GM19467 (cell line): ENCODE data around the gene FHL3.
"Not testable (repeated sequence)": the region's sequence is repeated elsewhere in the genome, so short reads cannot be mapped to it uniquely, and the experiment has no call there.

Experiments used
- ATAC-seq: cut with Tn5 transposase; IDR thresholded peaks from one replicate; pipeline ENCODE4 v1.9.1; 2021; ENCODE audit warnings: mild to moderate bottlenecking, moderate library complexity; ENCODE audit not compliant: unreplicated experiment

FHL3 gene

DNA sequence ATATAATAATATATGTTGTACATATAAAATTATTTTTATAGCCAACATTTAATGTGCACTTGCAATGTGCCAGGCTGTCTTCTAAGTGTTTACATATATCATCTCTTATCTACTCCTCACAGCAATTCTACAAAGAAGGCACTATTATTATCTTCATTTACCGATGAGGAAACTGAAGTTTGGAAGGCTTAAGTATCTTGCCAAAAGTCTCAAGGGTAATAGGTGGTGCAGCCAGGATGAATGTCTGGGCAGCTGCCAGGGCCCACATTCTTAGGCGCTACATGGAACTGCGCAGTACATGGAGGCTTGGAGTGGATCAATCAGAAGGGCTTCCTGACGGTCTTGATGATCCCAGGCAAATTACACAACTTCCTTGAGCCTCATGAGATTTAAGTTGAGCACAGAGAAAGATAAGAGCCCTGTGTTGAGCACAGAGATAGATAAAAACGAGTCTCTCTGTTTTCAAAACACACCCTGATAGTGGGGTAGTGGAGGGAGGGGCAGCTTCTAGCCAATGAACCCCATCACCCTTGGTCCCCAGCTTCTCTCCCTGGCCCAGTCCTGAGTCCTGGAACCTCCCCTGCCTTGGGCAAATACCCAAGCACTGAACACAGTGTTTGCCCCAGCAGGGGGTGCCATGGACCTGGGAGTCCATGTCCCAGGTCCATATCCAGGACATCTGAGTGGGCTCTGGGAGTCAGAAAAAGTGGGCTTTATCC, 32.1 kb upstream of the FHL3 start:
- no peak for ATAC-seq

DNA sequence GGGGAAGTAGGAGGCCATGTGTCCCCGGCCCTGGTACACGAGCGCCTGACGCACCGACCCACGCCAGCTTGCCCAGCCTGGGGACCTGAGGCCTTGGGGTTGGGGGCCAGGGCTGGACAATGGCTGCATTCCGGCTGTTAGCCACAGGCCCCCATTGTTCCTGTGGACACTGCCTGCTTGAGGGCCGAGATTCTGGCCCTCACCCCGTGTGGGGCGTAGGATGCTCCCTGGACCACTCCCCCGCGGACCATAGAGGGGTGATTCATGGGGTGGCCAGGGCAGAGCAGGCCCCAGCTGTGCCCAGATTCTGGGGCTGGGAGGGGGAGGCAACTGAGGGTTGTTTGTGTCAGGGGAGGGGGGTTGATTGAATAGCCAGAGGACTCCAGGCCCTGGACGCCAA, 29.6 kb upstream of the FHL3 start:
- no peak for ATAC-seq

DNA sequence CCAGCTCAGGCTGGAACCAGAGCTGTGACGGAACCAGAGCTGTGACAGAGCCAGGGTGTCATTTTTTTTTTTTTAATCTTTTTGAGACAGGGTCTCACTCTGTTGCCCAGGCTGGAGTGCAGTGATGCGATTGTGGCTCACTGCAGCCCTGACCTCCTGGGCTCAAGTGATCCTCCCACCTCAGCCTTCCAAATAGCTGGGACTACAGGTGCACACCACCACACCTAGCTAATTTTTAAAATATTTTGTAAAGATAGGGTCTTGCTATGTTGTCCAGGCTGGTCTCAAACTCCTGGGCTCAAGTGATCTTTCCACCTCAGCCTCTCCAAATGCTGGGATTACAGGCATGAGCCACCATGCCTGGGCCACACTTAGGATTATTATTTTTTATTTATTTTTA, 27.7 kb upstream of the FHL3 start:
- ATAC-seq, result not testable (repeated sequence)

DNA sequence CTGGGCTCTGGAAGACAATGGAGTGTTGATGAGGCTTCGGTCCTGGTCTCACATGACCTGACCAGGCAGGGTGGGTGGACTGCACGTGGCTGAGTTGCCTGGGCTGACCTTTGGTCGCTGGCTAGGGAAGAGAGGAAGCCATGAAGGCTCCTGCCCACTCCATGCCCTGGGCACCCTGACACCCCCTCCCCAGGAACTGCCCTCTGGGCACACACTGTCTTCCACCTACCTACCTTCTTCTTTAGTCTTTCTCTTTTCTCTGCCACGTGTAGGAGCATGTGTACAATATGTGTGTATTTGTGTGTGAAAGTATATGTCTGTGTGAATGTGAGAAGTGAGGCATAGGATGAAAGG, 26.2 kb upstream of the FHL3 start:
- no peak for ATAC-seq

DNA sequence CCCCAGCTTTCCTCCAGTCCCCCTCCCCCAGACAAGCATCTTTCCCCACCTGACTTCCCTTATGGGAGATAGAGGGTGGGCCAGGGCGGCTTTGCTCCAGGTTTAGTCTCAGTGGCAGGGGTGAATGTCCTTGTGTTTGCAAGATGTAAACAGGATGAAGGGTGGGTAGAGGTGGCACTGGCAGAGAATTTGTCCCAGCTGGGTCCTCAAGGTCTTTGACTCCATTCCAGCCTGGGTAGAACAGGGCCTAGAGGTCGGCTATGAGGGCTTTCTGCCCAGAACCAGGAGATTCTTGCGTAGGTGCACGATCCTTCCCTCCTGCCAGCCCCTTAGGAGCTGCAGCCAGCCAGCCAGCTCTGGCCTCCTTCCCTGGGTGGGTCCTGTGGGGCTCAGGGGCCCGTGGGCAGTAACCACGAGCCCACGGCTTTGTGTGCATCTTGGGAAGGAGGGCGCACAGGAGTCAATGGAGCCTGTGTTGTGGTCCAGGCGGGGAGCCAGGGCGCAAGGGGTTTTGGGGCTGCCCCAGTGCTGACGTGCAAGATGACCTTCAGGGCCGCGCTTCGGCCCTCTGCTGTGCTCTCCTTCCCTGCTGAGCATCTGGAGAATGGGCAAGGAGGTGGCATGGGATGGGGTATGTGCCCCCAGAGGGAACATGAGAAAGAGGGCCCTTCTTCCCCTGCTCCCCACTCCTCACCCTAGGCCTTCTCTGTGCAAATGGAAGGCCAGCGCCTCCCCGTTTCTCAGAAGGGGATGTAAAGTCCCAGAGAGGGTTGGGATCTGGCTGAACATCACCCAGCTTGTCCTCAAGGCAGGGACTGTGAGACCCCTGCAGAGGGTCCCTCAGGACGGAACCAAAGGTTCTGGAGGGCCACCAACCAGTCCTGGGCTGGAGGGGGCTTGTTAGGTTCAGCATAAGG, 25.5 kb upstream of the FHL3 start:
- no peak for ATAC-seq

DNA sequence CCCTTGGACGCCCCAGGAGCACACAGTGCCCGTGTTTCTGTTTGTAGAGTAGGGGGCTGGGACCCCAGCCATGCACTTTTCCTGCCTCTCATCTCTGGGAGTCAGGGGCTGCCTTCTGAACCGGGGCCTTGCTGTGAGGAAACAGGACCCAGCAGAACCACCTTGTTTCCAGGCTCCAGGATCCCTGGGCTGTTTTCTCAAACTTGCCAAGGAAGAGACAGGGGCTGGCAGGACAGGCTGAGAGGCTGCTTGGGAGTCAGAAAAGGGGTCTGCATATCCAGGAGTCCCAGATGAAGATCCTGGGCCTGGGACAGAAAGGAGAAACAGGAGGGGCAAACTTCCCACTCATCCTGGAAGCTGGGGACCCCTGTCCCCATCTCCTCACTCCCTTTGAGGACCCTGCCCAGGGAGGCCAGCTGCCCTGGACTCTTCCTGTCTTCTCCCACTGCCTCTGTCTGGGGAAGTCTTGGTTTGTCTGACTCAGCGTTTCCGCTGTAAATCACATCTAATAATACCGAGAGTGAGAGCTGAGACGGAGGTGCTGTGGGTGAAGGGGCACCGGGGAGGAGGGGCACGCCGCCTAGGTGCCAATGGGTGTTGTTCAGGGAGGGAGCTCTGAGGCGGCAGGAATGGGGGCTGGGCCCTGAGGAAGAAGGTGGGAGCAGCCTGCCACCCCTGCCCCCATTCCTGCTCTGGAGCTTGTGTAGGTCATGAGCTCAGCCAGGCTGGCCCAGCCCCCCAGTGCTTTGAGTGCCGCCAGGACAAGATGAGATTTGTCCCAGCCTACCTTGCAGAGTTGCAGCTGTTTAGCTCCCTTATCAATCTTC, 24.6 kb upstream of the FHL3 start:
- peak; percentile 31 for ATAC-seq

DNA sequence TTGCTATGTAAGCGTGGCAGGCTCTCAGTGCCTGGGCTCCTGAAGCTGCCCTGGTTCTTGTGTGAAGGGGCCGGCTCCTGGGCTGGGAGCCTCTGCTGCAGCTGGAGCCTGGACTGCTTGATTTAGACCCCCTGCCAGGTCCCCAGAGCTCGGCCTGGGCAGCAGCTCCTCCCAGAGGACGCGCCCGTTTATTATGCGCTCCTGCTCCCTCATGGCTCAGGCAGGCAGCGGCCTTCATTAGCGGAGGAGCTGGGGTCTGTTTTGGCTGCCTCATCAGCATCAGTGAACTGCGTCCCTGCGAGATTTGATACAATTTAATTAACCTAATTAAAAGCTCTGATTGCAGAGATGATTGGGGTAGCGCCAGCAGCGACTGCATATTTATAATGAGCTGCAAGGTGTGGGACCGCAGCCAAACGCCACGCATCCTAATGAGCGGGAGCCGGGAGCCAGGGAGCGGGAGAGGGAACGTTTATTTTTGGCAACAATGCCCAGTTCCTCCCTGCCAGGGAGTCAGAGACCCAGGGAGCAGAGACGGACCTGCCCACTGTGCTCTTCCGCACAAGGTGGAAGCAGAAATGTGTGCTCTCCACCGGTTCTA, 23.9 kb upstream of the FHL3 start:
- ATAC-seq, result no peak

DNA sequence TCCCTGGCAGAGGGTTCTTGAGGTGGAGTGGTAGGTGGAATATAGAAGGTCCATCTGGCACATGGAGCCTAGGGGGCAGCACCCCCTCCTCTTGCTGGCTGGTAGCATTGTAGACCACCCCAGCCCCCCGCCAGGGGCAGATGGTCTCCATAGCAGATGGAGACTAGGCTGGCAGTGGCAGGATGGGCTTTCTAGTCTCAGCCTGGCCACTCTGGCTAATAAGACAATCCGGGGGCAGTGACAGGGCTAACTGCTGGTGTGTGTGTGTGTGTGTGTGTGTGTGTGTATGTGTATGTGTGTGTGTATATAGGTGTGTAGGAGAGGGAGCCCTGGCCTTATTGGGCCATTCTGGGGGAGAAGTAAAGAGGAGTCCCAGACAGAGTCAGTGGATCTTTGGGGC, 23.4 kb upstream of the FHL3 start:
- no peak for ATAC-seq

DNA sequence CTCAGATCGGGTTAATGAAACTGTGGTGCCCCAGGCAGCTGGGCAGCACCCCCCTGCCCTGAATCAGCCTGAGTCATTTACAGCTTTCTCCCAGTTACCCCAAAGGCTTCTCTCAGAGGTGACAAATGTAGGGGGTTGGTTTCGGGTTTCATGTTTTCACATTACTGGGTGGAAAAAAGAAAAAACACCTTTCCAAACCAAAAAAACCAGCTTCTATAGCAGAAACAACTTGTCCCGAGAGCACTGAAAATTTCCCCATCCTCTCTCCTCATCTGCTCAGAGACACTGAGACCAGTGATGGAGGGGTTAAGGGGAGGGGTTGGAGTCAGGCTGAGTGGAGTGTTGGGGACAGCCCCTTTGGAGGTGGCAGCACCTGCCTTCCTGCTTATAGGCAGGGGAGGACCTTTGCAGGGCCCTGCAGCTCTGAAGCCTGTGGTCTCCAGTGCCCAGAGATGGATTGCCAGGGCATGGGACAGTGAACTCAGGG, 22.8 kb upstream of the FHL3 start:
- ATAC-seq, result peak; percentile 66

DNA sequence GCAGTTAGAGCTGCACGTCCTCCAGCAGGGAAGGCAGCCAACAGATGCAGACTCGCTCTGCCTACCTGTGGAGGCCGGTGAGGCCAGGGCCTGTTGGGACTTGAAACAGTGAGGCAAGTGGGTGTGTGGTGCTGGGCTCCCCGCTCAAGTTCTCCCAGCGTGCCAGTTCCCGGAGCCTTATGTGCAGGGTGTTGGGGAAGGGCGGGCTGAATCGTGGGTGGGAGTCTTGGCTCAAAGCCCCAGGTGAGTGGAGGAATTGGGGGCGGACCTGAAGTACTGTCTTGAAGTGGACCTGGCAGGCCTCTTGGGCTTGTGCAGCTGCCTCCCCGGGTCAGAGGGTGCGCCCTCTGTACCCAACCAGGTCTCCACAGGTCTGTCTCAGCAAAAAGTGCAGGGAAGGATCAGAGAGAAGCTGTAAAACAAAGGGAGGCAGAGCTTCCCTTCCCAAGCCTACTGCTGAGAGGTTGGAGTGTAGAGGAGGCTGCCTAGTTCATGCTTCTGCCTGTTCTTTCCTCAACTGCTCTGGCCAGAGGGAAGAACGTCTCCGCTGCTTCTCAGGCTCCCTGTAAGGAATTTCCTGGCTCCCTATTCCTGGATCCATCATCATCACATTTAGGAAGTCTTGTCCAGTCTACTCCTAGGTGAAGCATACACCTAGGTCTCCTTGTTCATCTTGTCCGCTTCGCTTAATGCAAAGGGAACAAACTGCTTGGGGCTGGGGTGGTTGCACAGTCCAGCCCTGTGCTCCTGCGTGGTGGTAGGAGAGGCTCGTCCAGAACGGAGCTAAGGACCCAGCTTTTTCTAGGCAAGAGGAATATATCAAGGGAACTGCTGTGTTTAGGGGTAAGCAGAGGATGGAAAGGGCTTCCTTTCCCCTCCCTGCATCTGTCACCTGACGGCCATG, 22.1 kb upstream of the FHL3 start:
- no peak for ATAC-seq

DNA sequence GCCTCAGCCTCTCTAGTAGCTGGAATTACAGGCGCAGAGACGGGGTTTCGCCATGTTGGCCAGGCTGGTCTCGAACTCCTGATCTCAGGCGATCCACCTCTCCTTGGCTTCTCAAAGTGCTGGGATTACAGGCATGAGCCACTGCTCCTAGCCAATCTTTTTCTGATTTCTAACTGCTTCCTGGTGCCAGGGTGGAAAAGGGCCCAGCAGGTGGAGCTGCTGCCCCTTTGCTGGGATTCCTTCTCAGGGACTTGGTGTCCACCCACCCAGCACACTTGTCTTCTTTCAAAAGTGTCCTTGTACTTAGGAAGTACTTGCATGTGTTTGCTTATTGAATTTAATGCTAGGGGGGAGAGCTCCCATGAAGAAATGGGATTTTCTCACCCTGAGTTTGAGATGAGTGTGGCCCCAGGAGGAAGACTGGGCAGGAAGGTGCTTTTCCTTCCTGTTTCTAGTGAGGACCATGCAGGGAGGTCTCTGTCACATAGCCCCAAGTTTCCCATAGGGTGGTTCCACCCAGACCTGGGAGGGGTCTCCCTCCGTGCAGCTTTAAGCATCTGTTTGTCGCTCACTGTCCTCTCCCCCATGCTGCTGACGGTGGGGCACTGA, 21.4 kb upstream of the FHL3 start:
- no peak for ATAC-seq

DNA sequence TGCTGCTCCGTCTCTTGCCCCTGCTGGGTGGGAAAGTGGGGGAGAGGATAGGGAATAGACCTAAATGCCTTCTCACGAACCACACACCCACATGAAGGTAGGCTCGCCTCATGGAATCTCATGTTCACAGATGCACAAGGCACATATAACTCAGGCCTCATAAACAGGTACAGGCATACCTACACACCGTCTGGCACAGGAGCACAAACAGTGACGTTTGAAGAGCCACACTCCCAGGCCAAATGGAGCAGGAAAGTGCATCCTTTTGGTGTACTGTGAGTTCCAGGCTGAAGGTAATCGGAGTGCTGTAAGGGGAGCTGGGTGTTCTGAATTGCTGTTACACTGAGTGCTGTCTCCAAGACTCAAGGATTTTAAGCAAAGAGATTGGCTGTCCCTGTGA, 20.4 kb upstream of the FHL3 start:
- no peak for ATAC-seq

DNA sequence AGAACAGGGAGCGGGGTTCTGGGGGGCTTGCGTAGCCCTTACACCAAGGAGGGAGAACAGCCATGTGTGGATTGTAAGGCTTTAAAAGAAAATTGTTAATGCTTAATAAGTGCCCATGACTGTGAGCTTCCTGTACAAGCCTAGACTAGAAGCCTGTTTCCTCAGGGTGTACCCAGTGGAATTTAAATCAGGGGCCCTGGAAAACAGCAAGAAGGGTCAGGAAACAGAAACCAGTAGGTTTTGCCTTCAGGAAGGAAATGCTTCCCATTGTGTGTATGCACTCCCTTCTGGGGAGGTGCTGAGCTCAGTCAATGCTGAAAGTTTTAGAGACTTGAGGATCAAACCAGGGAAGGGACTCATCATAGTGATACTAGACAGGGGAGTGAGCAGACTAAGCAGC, 19.9 kb upstream of the FHL3 start:
- no peak for ATAC-seq

DNA sequence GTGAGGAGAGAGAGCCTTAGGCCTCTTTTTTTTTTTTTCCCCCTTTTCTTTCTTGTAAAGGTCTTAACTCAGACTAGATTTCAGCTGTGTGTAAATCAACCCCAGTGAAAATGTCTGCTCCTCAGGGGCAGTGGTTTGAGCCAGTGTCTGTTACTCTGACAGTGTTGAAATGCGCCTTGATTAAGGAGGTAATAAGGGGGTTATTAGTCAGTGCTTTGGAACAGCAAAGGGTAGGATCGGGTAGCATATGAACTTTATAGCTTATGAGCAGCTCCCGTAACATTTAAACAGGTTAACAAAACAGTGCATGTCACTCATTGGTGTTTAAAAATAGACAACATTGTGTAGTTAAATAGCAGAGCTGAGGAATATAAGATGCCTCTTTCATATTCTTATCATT, 17.5 kb upstream of the FHL3 start:
- no peak for ATAC-seq

DNA sequence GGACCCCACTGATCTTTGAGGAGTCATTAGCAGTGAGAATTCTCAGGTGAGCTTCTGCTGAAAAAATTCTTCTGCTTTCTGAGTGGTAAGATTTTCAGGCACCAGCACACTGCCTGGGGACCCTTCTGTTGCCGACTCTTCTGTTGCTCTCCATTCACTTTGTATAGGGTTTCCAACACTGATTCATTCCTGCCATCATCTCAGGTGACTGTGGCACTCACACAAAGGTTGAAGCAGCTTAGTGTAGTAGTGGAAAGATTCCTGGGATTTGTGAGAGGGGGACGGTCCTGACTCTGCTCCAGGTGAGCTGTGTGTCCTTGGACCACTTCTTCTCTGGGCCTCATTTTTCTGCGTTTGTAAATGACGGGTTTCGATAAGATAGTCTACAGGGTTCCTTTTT, 16.7 kb upstream of the FHL3 start:
- no peak for ATAC-seq

DNA sequence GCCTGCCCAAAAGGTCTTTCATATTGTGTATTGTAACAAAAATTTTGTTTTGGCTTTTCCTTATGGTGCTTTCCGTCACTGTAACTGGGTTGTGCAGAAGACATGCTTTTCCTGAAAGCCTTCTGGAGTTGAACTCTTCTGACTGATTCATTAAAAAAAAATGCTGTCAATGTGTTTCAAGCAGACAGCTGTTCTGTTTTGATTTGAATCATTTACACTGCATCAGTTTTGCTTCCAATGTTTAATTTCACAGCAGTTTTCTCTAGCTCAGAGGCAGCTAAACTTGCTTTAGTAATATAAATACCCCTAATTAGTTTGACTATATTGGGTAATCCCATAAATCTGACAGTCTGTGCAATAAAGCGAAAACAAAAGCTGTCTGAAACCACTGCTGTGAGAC, 15.1 kb upstream of the FHL3 start:
- ATAC-seq, result no peak

DNA sequence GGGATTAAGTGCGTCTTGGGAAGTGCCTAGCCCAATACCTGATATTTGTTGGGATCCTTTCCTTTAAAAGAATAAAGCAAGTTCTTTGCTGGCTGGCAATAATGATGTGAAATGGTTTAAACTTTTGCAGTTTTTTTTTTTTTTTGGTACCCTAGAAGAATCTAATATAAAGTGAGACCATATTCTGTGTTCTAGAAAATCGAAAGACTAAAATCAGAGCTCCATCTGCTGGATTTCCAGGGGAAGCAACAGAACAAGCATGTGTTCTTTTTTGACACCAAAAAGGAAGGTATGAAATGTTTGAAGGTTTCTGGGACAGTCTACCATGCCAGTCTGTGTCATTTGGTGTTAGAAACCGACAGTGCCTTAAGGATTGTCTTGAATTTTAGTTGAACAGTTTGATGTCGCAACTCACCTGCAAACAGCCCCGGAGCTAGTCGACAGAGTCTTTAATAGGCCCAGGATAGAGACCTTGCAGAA, 13.6 kb upstream of the FHL3 start:
- no peak for ATAC-seq

DNA sequence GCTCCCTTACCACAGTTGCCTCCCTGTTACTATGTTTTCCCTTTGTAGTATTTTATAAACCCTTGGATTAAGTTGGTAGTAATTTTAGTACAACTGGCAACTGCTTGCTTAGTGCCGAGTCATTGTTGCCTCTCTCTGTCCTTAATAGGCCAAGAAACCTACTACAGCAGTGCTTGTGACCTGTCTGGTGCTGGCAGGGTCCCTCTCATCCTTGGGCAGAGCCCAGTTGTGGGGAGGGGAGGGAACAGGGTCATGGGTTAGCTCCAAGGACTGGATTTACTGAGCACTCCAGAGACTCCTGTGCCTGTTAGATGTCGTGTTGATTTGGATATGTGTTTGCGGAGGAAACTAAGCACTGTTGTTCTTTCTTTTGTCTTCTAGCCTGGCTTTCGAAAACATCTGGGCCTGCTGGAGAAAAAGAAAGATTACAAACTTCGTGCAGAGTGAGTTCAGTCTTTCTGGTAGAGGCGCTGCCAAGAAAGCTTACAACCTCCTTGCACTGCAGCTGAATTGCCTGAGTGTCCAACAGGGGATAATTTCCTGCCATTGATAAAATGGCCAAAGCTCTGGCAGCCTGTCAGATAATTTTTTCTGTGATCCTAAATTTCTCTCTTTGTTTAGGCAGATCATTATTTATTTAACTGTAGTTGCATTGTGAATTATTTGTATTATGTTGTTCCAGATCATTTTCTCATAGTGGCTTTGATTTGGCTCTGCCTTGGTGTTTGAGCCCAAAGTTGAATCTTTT, 10.8 kb upstream of the FHL3 start:
- no peak for ATAC-seq
